IMR-90 (cell line): ENCODE results near the gene HNRNPAB. TPM values are rescaled to one million over a fixed set of nuclear protein-coding genes. Genes with fewer than 3 reads are reported as not detected.

ENCODE experiments used
- ATAC-seq: fragments of 200-7000 bp; cut with Tn5 transposase; 2 replicates; pipeline ENCODE4 v1.9.1; 2020; ENCODE audit warnings: low read depth, mild to moderate bottlenecking, moderate library complexity
- BruUV-seq: library from RNA; stranded (reverse); fragments of 400-500 nt; replicated peaks from 2 replicates; lab custom pipeline; 2021; lab: Mats Ljungman, UMichigan
- CTCF ChIA-PET: fragments of 300-600 bp; formaldehyde crosslinking; extraction: SDS; loops from one replicate; lab custom pipeline; 2021; ENCODE audit warnings: antibody characterized with exemption; lab: Yijun Ruan, JAX
- POLR2A ChIA-PET: fragments of 300-600 bp; sonication (Branson Sonifier 250); formaldehyde crosslinking; loops from one replicate; lab custom pipeline; 2022; ENCODE audit warnings: antibody characterized with exemption; ENCODE audit not compliant: unreplicated experiment; lab: Charles Lee
- DNase-seq: peaks from one replicate; pipeline ENCODE4 v3.0.0; 2013
- H2AFZ ChIP-seq: replicated peaks from 2 replicates; pipeline ENCODE3; 2013; ENCODE audit warnings: low read length, mild to moderate bottlenecking; ENCODE audit not compliant: poor library complexity
- H2AK5ac ChIP-seq: 2 replicates; pipeline ENCODE4 v1.6.1; 2013; ENCODE audit warnings: low read depth, low read length, inconsistent platforms
- H2AK9ac ChIP-seq: replicated peaks from 2 replicates; pipeline ENCODE3; 2013; ENCODE audit warnings: mild to moderate bottlenecking, low read depth, low read length, moderate library complexity; ENCODE audit not compliant: poor library complexity
- H2BK120ac ChIP-seq: 2 replicates; pipeline ENCODE4 v1.6.1; 2013; ENCODE audit warnings: low read depth, low read length, inconsistent platforms
- H2BK15ac ChIP-seq: 3 replicates; pipeline ENCODE4 v1.6.1; 2013; ENCODE audit warnings: low read depth, low read length, inconsistent platforms
- H2BK20ac ChIP-seq: 2 replicates; pipeline ENCODE4 v1.6.1; 2013; ENCODE audit warnings: low read depth, mild to moderate bottlenecking, inconsistent platforms, low read length, moderate library complexity
- H2BK5ac ChIP-seq: 2 replicates; pipeline ENCODE4 v1.6.1; 2013; ENCODE audit warnings: mild to moderate bottlenecking, low read depth, low read length, inconsistent platforms; ENCODE audit not compliant: poor library complexity, severe bottlenecking
- H3K14ac ChIP-seq: replicated peaks from 2 replicates; pipeline ENCODE4 v1.6.1; 2013; ENCODE audit warnings: low read depth, low read length, inconsistent platforms
- H3K18ac ChIP-seq: 2 replicates; pipeline ENCODE4 v1.6.1; 2013; ENCODE audit warnings: low read depth, low read length, control low read depth
- H3K23ac ChIP-seq: 2 replicates; pipeline ENCODE4 v1.6.1; 2013; ENCODE audit warnings: low read depth, low read length, inconsistent platforms
- H3K27ac ChIP-seq: 2 replicates; pipeline ENCODE4 v1.5.1; 2013; ENCODE audit warnings: mild to moderate bottlenecking, control low read depth, low read length; ENCODE audit not compliant: insufficient read depth
- H3K27me3 ChIP-seq: 2 replicates; pipeline ENCODE4 v1.6.1; 2013; ENCODE audit warnings: low read length; ENCODE audit not compliant: control insufficient read depth, insufficient read depth
- H3K36me3 ChIP-seq: 2 replicates; pipeline ENCODE4 v1.6.1; 2013; ENCODE audit warnings: low read length, mixed read lengths; ENCODE audit not compliant: control insufficient read depth, insufficient read depth
- H3K4ac ChIP-seq: 2 replicates; pipeline ENCODE4 v1.6.1; 2013; ENCODE audit warnings: low read depth, low read length, inconsistent platforms
- H3K4me1 ChIP-seq: 2 replicates; pipeline ENCODE4 v1.6.1; 2013; ENCODE audit warnings: low read length, mixed read lengths; ENCODE audit not compliant: control insufficient read depth, insufficient read depth
- H3K4me2 ChIP-seq: 2 replicates; pipeline ENCODE4 v1.6.1; 2013; ENCODE audit warnings: low read depth, mild to moderate bottlenecking, control low read depth, low read length, moderate library complexity
- H3K4me3 ChIP-seq: 2 replicates; pipeline ENCODE4 v1.5.1; 2013; ENCODE audit warnings: low read depth, mild to moderate bottlenecking, control low read depth, low read length, moderate library complexity; ENCODE audit not compliant: insufficient read depth
- H3K56ac ChIP-seq: 2 replicates; pipeline ENCODE4 v1.6.1; 2013; ENCODE audit warnings: low read length, inconsistent platforms; ENCODE audit not compliant: insufficient read depth; ENCODE audit errors: extremely low read depth
- H3K79me1 ChIP-seq, 2 experiments: 2 replicates each; pipeline ENCODE4 v1.6.1; 2013; ENCODE audit warnings: low read length in 2 of 2, inconsistent platforms in 1 of 2, low read depth in 1 of 2
- H3K9ac ChIP-seq: 2 replicates; pipeline ENCODE4 v1.6.1; 2013; ENCODE audit warnings: low read depth, low read length, control low read depth
- H3K9me1 ChIP-seq: 2 replicates; pipeline ENCODE4 v1.6.1; 2013; ENCODE audit warnings: low read length, inconsistent platforms; ENCODE audit not compliant: insufficient read depth
- H3K9me3 ChIP-seq: 2 replicates; pipeline ENCODE4 v1.6.1; 2013; ENCODE audit warnings: low read length; ENCODE audit not compliant: control insufficient read depth, insufficient read depth
- H4K20me1 ChIP-seq: 2 replicates; pipeline ENCODE4 v1.6.1; 2013; ENCODE audit warnings: low read length, inconsistent platforms; ENCODE audit not compliant: insufficient read depth
- H4K5ac ChIP-seq: 2 replicates; pipeline ENCODE4 v1.6.1; 2013; ENCODE audit warnings: mild to moderate bottlenecking, low read depth, low read length, control low read depth
- H4K8ac ChIP-seq, 2 experiments: 2 replicates each; pipeline ENCODE4 v1.6.1; 2013; ENCODE audit warnings: low read depth in 2 of 2, low read length in 2 of 2, control low read depth in 1 of 2, inconsistent platforms in 1 of 2
- H4K91ac ChIP-seq: 2 replicates; pipeline ENCODE4 v1.6.1; 2013; ENCODE audit warnings: low read depth, low read length, inconsistent platforms; ENCODE audit not compliant: insufficient read depth
- BHLHE40 ChIP-seq: fragments of 150-350 bp; IDR thresholded peaks from 2 replicates; pipeline ENCODE4 v1.6.1; 2016; ENCODE audit warnings: mild to moderate bottlenecking, low read depth, low read length
- CTCF ChIP-seq: conservative IDR thresholded peaks from 2 replicates; pipeline ENCODE4 v1.5.1; 2012; ENCODE audit warnings: mild to moderate bottlenecking, low read depth, low read length, improper control_type of control experiment
- ELK1 ChIP-seq: fragments of 150-350 bp; IDR thresholded peaks from 2 replicates; pipeline ENCODE4 v1.6.1; 2016; ENCODE audit warnings: low read depth, mild to moderate bottlenecking, low read length, moderate library complexity, borderline replicate concordance
- FOS ChIP-seq: fragments of 150-350 bp; IDR thresholded peaks from 2 replicates; pipeline ENCODE4 v1.6.1; 2016; ENCODE audit warnings: low read depth, low read length
- MAFK ChIP-seq: IDR thresholded peaks from 2 replicates; pipeline ENCODE4 v1.6.1; 2012; ENCODE audit warnings: low read depth, low read length, improper control_type of control experiment
- POLR2A ChIP-seq: IDR thresholded peaks from 2 replicates; pipeline ENCODE4 v1.6.1; 2012; ENCODE audit warnings: mild to moderate bottlenecking, low read depth, low read length
- RCOR1 ChIP-seq: IDR thresholded peaks from 2 replicates; pipeline ENCODE4 v1.6.1; 2012; ENCODE audit warnings: mild to moderate bottlenecking, low read length, improper control_type of control experiment; ENCODE audit not compliant: insufficient replicate concordance
- RFX5 ChIP-seq: IDR thresholded peaks from 2 replicates; pipeline ENCODE4 v1.8.0; 2012; ENCODE audit warnings: low read depth, mild to moderate bottlenecking, low read length, moderate library complexity
- USF2 ChIP-seq: fragments of 150-350 bp; IDR thresholded peaks from 2 replicates; pipeline ENCODE4 v1.6.1; 2017; ENCODE audit warnings: mild to moderate bottlenecking, antibody characterized with exemption, low read length, low read depth
- WGBS, 2 experiments: methylation state at CpG; one replicate each; pipeline versions ENCODE4 v1.1.5 to v1.1.7; 2013; ENCODE audit warnings: missing lambda C conversion rate in 2 of 2; ENCODE audit not compliant: insufficient read length in 1 of 2; ENCODE audit errors: extremely low coverage in 2 of 2; 5-methylcytosine and 5-hydroxymethylcytosine counted together
- dilution Hi-C: fragments of 300-500 bp; cut with HindIII; formaldehyde crosslinking; loops from one replicate; pipeline ENCODE4 v1.14.3; 2018; ENCODE audit warnings: low sequenced_read_pairs; ENCODE audit not compliant: unreplicated experiment
- in situ Hi-C: fragments of 300-500 bp; cut with MboI; formaldehyde crosslinking; loops from 3 replicates; pipeline ENCODE4 v1.14.3; 2019; ENCODE audit warnings: low sequenced_read_pairs, inconsistent platforms, mixed read lengths
- intact Hi-C: fragments of 100-400 bp; cut with micrococcal nuclease; formaldehyde crosslinking; loops from 2 replicates; pipeline ENCODE4 v1.10.0; 2022
- polyA plus RNA-seq, 3 experiments: library from polyadenylated mRNA; depleted of rRNA; stranded (reverse); fragments of >200 nt; gene quantifications; 2 replicates each; pipeline ENCODE4 v1.2.3, GENCODE V29; 2012; ENCODE audit warnings: low replicate concordance in 1 of 3
- total RNA-seq: library from RNA; depleted of rRNA; stranded (reverse); fragments of >200 nt; gene quantifications from 2 replicates; pipeline ENCODE4 v1.2.3, GENCODE V29; 2012

HNRNPAB gene
- total and polyA plus RNA-seq, 2 of the 4 experiments (the other 2 are of a cell fraction), result 32.1 to 128 TPM

- no peak overlapping the region for H2BK5ac ChIP-seq
- 0 out of 2 replicates have a peak, but pooled peaks cover 2% of the 10 kb centered on the region for H3K9me3 ChIP-seq
- no peak overlapping the region for H3K9ac ChIP-seq
- no peak overlapping the region for H3K56ac ChIP-seq
- dilution Hi-C loops, result no loop called here
- CTCF ChIA-PET, result no interaction called here
- 90% methylated on average over 9 of the region's 11 CpGs; no CpG with 5 or more reads in 1 of the 2 experiments for WGBS, 2 experiments
- intact Hi-C loops, result no loop called here
- no peak overlapping the region for H3K4me2 ChIP-seq
- H3K79me1 ChIP-seq, result peaks cover 21 to 69% of the 10 kb centered on the region in 2 experiments
- H3K18ac ChIP-seq, result no peak overlapping the region
- H2AK9ac ChIP-seq, result peak overlapping the region; percentile 51
- H3K27ac ChIP-seq, result no peak overlapping the region
- ATAC-seq (no peak), DNase-seq (no peak)
- H3K36me3 ChIP-seq, result peaks cover 43% of the 10 kb centered on the region
- no peak for TF ChIP-seq ELK1
- TF ChIP-seq RFX5, result no peak
- no peak for TF ChIP-seq RCOR1
- no peak for TF ChIP-seq CTCF
- TF ChIP-seq MAFK, result no peak
- no peak for TF ChIP-seq BHLHE40
- TF ChIP-seq FOS, result no peak
- TF ChIP-seq USF2, result no peak
- TF ChIP-seq POLR2A, result no peak
- peaks cover 24% of the 10 kb centered on the region for H3K9me1 ChIP-seq
- no TSS peak for BruUV-seq
- no peak overlapping the region for H4K5ac ChIP-seq
- H3K4me3 ChIP-seq, result no peak overlapping the region
- no peak overlapping the region for H3K4ac ChIP-seq
- H4K91ac ChIP-seq, result no peak overlapping the region
- H2BK120ac ChIP-seq, result no peak overlapping the region
- H3K4me1 ChIP-seq, result peaks cover 9% of the 10 kb centered on the region
- H4K8ac ChIP-seq, result no peak overlapping the region
- H2BK20ac ChIP-seq, result no peak overlapping the region
- no peak overlapping the region for H2AFZ ChIP-seq
- no peak overlapping the region for H3K14ac ChIP-seq
- no peak overlapping the region for H2AK5ac ChIP-seq
- H4K20me1 ChIP-seq, result peaks cover 6% of the 10 kb centered on the region; the same call in 1 of the 2 replicates
- no peak overlapping the region for H2BK15ac ChIP-seq
- H3K27me3 ChIP-seq, result no peaks in the 10 kb centered on the region
- H3K23ac ChIP-seq, result no peak overlapping the region
- in situ Hi-C loops, result no loop called here
- POLR2A ChIA-PET, result no interaction called here
Observed at GRCh38 chr5:178228609-178229008, 24.3 kb downstream of the HNRNPAB start.
